HepG2 (cell line): ENCODE measurements around the gene SERPINE2. TPM values are rescaled to one million over a fixed set of nuclear protein-coding genes. Genes with fewer than 3 reads are reported as not detected.
A peak's percentile ranks its signal among the peaks of the same experiment; 100 is the strongest.

ENCODE experiments used
- ARNT ChIP-seq: fragments of 450-650 bp; IDR thresholded peaks from 2 replicates; pipeline ENCODE4 v1.6.1; 2017
- CEBPB ChIP-seq: IDR thresholded peaks from 2 replicates; pipeline ENCODE4 v1.6.1; 2011; ENCODE audit warnings: low read depth, low read length, improper control_type of control experiment, borderline replicate concordance
- FOXK1 ChIP-seq: sonication (generic); formaldehyde crosslinking; IDR thresholded peaks from 2 replicates; pipeline ENCODE4 v1.4.0; 2020; ENCODE audit warnings: low read depth, missing genetic modification reagents, borderline replicate concordance
- KDM6A ChIP-seq: IDR thresholded peaks from 2 replicates; pipeline ENCODE4 v1.6.1; 2016; ENCODE audit warnings: low read depth
- MLLT10 ChIP-seq: sonication (generic); formaldehyde crosslinking; IDR thresholded peaks from 2 replicates; pipeline ENCODE4 v1.4.0; 2020; ENCODE audit warnings: missing genetic modification reagents
- ZNF234 ChIP-seq: sonication (generic); formaldehyde crosslinking; conservative IDR thresholded peaks from 2 replicates; pipeline ENCODE4 v1.5.1; 2020; ENCODE audit warnings: mild to moderate bottlenecking, missing genetic modification reagents
- ZNF432 ChIP-seq: sonication (generic); formaldehyde crosslinking; IDR thresholded peaks from 2 replicates; pipeline ENCODE4 v1.5.0; 2020; ENCODE audit warnings: missing genetic modification reagents, mild to moderate bottlenecking, borderline replicate concordance
- ZNF44 ChIP-seq: sonication (generic); formaldehyde crosslinking; IDR thresholded peaks from 2 replicates; pipeline ENCODE4 v1.5.1; 2020; ENCODE audit warnings: mild to moderate bottlenecking, missing genetic modification reagents
- ZNF644 ChIP-seq: IDR thresholded peaks from 2 replicates; pipeline ENCODE4 v1.6.1; 2016; ENCODE audit warnings: low read depth
- polyA plus RNA-seq, 8 experiments: library from polyadenylated mRNA; depleted of rRNA in 3 of 8; stranded (reverse) in 7 of 8; unstranded in 1 of 8; fragments of >200 nt; fragmentation: Illumina TruSeq in 4 of 8; extraction: Trizol in 4 of 8; gene quantifications; 2 replicates each; pipeline versions ENCODE4 v1.2.1 to v1.2.3, GENCODE V29; 2011 to 2016; ENCODE audit warnings: low read depth in 4 of 8, missing spikeins in 1 of 8, mixed read lengths in 1 of 8; ENCODE audit not compliant: insufficient read depth in 1 of 8
- total RNA-seq, 5 experiments: library from RNA; depleted of rRNA; stranded (reverse); fragments of >200 nt; fragmentation: Illumina TruSeq; extraction: Trizol; gene quantifications; 2 replicates each; pipeline ENCODE4 v1.2.3, GENCODE V29; 2016; ENCODE audit warnings: low read depth in 1 of 5
- TF ChIP-seq, protein P1 (sequence below): sonication (generic); formaldehyde crosslinking; IDR thresholded peaks from 2 replicates; pipeline ENCODE4 v1.4.0; 2020; ENCODE audit warnings: missing genetic modification reagents
- TF ChIP-seq, protein P2 (sequence below): sonication (generic); formaldehyde crosslinking; IDR thresholded peaks from 2 replicates; pipeline ENCODE4 v1.4.0; 2020; ENCODE audit warnings: missing genetic modification reagents, mild to moderate bottlenecking, borderline replicate concordance
- TF ChIP-seq, protein P3 (sequence below): sonication (generic); formaldehyde crosslinking; IDR thresholded peaks from 2 replicates; pipeline ENCODE4 v1.5.1; 2020; ENCODE audit warnings: mild to moderate bottlenecking, moderate library complexity, missing genetic modification reagents
- TF ChIP-seq, protein P4 (sequence below): sonication (generic); formaldehyde crosslinking; conservative IDR thresholded peaks from 2 replicates; pipeline ENCODE4 v1.4.0; 2020; ENCODE audit warnings: missing genetic modification reagents

The SERPINE2 gene
- total and polyA plus RNA-seq, 2 of the 13 experiments (the other 11 are each of a cell fraction or from before 2014, with no cell fraction given), result 7.9 to 18.1 TPM

DNA sequence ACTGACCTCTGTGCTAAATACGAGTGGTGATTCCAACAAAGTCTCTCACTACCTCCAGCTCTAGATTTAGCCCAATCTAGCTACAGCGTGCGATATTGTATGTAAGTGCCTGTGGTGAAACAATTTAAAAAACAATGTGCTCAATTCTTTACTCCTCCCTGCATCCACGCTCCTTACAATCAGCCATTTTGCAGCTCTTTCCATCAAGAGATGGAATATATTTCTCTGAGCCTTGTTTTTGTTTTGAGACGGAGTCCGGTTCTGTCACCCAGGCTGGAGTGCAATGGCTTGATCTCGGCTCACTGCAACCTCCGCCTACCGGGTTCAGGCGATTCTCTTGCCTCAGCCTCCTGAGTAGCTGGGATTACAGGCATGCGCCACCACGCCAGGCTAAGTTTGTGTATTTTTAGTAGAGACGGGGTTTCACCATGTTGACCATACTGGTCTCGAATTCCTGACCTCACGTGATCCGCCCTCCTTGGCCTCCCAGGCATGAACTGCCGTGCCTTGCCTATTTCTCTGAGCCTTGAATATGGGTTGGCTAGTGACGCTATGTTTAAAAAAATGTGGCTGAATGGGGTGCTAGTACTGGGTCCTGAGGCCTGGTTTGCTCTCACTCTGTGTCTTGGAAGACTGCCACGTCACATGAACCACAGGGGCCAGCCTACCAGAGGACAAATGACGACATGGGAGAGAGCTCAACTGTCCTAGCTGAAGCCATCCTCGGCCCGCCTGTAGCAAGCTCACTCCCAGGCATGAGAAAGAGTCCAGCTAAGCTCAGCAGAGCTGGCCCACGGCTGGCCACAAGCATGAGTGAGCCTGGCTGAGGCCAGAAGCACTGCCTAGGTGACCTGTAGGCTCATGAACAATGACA is 108.7 kb downstream of the SERPINE2 start (continued):
- TF ChIP-seq, protein P1, sequence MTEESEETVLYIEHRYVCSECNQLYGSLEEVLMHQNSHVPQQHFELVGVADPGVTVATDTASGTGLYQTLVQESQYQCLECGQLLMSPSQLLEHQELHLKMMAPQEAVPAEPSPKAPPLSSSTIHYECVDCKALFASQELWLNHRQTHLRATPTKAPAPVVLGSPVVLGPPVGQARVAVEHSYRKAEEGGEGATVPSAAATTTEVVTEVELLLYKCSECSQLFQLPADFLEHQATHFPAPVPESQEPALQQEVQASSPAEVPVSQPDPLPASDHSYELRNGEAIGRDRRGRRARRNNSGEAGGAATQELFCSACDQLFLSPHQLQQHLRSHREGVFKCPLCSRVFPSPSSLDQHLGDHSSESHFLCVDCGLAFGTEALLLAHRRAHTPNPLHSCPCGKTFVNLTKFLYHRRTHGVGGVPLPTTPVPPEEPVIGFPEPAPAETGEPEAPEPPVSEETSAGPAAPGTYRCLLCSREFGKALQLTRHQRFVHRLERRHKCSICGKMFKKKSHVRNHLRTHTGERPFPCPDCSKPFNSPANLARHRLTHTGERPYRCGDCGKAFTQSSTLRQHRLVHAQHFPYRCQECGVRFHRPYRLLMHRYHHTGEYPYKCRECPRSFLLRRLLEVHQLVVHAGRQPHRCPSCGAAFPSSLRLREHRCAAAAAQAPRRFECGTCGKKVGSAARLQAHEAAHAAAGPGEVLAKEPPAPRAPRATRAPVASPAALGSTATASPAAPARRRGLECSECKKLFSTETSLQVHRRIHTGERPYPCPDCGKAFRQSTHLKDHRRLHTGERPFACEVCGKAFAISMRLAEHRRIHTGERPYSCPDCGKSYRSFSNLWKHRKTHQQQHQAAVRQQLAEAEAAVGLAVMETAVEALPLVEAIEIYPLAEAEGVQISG, result peak; percentile 59; the same call in 1 of the 2 replicates
- TF ChIP-seq ZNF44 (peak; percentile 39; the same call in 1 of the 2 replicates), MLLT10 (CRISPR knock-in tag) (no peak), ZNF234 (CRISPR knock-in tag) (no peak), ARNT (no peak), ZNF644 (peak; percentile 91), CEBPB (peak; percentile 56; the same call in 1 of the 2 replicates), KDM6A (CRISPR knock-in tag) (peak; percentile 14; the same call in 1 of the 2 replicates), ZNF432 (CRISPR knock-in tag) (no peak), FOXK1 (CRISPR knock-in tag) (peak; percentile 87)
- TF ChIP-seq, protein P2, sequence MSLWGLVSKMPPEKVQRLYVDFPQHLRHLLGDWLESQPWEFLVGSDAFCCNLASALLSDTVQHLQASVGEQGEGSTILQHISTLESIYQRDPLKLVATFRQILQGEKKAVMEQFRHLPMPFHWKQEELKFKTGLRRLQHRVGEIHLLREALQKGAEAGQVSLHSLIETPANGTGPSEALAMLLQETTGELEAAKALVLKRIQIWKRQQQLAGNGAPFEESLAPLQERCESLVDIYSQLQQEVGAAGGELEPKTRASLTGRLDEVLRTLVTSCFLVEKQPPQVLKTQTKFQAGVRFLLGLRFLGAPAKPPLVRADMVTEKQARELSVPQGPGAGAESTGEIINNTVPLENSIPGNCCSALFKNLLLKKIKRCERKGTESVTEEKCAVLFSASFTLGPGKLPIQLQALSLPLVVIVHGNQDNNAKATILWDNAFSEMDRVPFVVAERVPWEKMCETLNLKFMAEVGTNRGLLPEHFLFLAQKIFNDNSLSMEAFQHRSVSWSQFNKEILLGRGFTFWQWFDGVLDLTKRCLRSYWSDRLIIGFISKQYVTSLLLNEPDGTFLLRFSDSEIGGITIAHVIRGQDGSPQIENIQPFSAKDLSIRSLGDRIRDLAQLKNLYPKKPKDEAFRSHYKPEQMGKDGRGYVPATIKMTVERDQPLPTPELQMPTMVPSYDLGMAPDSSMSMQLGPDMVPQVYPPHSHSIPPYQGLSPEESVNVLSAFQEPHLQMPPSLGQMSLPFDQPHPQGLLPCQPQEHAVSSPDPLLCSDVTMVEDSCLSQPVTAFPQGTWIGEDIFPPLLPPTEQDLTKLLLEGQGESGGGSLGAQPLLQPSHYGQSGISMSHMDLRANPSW (CRISPR knock-in tag), result peak; percentile 32; the same call in 1 of the 2 replicates
- TF ChIP-seq, protein P3, sequence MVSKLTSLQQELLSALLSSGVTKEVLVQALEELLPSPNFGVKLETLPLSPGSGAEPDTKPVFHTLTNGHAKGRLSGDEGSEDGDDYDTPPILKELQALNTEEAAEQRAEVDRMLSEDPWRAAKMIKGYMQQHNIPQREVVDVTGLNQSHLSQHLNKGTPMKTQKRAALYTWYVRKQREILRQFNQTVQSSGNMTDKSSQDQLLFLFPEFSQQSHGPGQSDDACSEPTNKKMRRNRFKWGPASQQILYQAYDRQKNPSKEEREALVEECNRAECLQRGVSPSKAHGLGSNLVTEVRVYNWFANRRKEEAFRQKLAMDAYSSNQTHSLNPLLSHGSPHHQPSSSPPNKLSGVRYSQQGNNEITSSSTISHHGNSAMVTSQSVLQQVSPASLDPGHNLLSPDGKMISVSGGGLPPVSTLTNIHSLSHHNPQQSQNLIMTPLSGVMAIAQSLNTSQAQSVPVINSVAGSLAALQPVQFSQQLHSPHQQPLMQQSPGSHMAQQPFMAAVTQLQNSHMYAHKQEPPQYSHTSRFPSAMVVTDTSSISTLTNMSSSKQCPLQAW, result peak; percentile 88
- TF ChIP-seq, protein P4, sequence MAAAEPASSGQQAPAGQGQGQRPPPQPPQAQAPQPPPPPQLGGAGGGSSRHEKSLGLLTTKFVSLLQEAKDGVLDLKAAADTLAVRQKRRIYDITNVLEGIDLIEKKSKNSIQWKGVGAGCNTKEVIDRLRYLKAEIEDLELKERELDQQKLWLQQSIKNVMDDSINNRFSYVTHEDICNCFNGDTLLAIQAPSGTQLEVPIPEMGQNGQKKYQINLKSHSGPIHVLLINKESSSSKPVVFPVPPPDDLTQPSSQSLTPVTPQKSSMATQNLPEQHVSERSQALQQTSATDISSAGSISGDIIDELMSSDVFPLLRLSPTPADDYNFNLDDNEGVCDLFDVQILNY (CRISPR knock-in tag), result no peak
